Measurements from ENCODE around the gene PLXNB2.

Gene PLXNB2

DNA sequence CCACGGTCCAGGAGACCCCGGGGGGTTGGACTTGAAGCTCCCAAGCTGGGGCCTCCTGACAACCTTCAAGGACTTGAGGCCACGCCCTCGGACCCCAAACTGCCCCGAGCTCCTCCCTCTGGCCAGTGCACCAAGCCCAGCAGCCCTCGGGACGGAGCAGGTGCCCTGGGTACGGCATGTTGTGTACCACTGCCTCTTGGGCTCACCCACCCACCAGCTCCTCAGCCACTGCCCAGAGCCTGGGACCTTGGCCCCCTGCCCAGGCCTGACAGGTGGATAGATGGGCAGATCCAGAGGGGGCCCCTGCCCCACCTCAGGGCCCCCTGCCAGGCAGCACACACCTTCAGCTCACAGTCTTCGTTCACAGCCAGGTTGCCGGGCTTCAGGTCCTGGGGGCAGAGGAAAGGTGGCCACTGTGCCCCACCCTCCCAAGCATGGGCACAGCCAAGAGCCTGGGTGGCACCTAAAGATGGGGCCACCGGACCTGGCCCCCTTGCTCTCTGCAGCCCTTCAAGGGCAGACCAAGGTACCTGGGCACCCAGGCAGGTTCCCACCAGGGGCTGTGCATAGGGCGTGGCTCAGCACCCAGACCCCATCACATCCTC lies 51.1 kb downstream of the PLXNB2 start:
- DNase-seq (ENCODE audit: insufficient read length, low spot score) (no peak), FAIRE-seq (no peak)
- TF ChIP-seq CTCF (IDR thresholded peaks at IDR 0.05; ENCODE audit: insufficient read depth, missing control alignments), result no peak

DNA sequence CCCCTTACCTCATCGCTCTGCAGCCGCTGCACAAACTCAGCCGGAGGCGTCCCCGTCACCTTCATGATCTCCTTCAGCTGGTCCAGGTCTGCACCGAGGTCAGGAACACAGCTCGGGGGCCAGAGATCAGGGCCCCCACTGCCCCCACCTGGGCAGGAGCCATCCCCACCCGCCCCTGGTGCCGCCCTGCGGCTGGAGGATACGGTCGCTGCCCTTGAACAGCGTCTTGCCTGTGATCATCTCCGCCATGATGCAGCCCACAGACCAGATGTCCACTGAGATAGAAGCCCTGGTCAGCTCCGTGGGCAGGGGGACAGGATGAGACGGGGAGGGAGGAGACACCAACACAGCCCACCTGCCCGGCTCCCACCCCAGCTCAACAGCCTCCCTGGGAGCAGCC lies 51.8 kb downstream of the PLXNB2 start:
- TF ChIP-seq CTCF (IDR thresholded peaks at IDR 0.05; ENCODE audit: insufficient read depth, missing control alignments), result no peak
- FAIRE-seq (no peak), DNase-seq (ENCODE audit: insufficient read length, low spot score) (no peak)

DNA sequence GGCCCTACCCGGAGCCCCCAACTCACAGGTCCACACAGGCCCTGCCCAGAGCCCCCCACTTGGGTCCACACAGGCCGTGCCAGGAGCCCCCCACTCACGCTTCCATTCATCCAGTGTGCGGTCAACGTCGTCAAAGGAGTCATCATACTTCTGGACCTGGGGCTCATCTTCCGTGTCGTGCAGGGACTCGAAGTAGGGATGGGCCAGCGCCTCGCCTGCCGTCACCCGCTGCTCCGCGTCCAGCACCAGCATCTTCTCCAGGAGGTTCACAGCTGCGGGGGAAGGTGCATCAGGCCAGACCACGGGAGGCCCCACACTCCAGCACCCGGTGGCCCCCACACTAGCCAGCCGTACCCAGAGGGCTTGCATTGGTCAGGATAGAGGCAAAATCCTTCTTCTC lies 52.3 kb downstream of the PLXNB2 start:
- no peak for DNase-seq (ENCODE audit: insufficient read length, low spot score)
- no peak for TF ChIP-seq CTCF (IDR thresholded peaks at IDR 0.05; ENCODE audit: insufficient read depth, missing control alignments)
- no peak for FAIRE-seq

DNA sequence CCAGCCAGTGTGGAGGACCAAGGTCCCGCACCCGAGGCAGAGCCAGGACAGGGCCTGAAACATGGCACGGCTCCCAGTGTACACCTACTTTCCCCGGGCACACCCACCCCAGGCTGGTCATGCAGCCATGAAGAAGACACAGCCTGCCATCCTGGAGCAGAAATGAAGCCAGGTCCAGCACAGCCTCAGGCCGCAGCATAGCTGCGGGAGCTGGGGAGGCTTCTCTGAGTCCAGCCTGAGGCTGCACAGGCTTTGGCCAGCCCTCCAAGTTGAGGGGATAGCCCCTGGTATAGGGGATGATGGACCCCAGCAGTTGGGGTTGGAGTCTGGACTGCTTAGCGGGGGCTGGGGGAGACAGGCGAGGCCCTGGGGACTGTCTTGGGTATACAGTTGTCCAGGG lies 53.5 kb downstream of the PLXNB2 start:
- DNase-seq (ENCODE audit: insufficient read length, low spot score) (no peak), FAIRE-seq (no peak)
- no peak for TF ChIP-seq CTCF (IDR thresholded peaks at IDR 0.05; ENCODE audit: insufficient read depth, missing control alignments)

GRCh38 chr22:50253046-50253915 lies 54.2 kb downstream of the PLXNB2 start:
- DNase-seq (ENCODE audit: insufficient read length, low spot score) (no peak), FAIRE-seq (no peak)
- TF ChIP-seq CTCF (IDR thresholded peaks at IDR 0.05; ENCODE audit: insufficient read depth, missing control alignments), result no peak

DNA sequence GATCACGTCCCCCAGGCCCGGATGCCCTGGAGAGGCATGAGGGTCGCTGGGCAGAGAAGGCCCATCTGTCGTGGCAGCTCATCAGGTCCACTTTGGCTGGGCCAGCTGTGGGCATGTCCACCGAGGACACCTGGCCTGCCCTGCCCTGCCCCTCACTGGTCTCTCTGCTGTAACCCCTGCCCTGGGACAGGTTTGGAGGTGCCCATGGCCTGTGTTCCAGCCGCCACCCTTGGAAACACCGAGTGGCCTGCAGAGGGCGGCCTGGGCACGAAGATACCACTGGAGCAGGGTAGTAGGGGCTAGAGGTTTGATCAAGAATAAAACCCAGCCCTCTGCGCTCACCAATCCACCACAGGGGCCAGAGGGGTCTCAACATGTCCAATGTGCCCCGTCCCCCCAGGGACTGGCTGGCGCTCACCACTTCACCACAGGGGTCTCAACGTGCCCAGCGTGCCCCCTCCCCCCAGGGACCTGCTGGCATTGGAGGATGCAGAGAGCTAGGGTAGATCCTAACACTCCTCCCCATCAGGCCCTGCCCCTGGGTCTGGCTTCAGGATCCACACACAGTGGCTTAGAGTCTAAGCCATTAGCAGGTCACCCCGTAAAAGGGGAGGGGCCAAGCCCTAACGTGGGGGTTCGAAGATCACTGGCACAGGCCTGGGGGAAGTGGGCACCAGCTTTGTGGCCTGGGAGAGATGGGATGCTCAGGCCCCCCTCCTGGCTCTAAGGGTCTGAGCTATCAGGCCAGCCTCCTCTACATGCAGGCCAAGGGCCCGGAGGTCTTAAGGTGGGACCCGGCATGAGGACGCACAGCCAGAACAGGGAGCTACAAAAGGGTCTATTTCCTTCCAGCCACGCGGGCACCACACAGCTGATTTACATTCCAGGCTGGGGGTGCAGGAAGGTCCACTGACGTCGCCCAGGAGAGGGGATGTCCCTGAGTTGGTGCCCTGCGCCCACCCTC lies 55.1 kb downstream of the PLXNB2 start:
- TF ChIP-seq CTCF (IDR thresholded peaks at IDR 0.05; ENCODE audit: insufficient read depth, missing control alignments), result peak; percentile 62
- DNase-seq (ENCODE audit: insufficient read length, low spot score), result no peak
- no peak for FAIRE-seq

All from D721Med (cell line).